ENCODE data around the gene KIF16B.

DNA sequence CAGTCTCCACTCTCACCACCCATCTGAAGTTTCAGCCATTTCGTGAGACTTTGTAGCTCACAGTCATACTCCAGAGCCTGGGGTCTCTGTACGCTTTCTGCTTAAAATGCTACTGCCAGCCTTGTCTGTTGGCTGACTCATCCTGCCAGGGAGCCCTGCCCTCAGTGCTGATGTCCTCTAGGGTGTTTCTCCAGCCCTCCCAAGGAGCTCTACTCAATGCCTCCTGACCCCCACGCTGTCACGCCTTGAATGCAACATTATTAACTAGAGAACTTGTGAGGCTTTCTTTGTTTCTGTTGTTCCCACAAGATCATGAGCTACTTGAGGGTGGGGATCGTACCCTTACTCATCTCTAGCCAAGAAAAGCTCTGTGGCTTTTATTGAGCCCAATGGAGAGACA, 20.1 kb downstream of the KIF16B start:
- TF ChIP-seq, protein P1, sequence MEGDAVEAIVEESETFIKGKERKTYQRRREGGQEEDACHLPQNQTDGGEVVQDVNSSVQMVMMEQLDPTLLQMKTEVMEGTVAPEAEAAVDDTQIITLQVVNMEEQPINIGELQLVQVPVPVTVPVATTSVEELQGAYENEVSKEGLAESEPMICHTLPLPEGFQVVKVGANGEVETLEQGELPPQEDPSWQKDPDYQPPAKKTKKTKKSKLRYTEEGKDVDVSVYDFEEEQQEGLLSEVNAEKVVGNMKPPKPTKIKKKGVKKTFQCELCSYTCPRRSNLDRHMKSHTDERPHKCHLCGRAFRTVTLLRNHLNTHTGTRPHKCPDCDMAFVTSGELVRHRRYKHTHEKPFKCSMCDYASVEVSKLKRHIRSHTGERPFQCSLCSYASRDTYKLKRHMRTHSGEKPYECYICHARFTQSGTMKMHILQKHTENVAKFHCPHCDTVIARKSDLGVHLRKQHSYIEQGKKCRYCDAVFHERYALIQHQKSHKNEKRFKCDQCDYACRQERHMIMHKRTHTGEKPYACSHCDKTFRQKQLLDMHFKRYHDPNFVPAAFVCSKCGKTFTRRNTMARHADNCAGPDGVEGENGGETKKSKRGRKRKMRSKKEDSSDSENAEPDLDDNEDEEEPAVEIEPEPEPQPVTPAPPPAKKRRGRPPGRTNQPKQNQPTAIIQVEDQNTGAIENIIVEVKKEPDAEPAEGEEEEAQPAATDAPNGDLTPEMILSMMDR (IDR thresholded peaks at IDR 0.05; ENCODE audit: low read depth, low read length): no peak
- TF ChIP-seq EZH2phosphoT487 (IDR thresholded peaks at IDR 0.05; ENCODE audit: low read depth): no peak
